KMS-11 (cell line): Measurements from ENCODE around the gene LIMS2.

Source experiments
- H2AFZ ChIP-seq: fragments of 200-600 bp; sonication (generic); 2 replicates; pipeline ENCODE4 v1.6.1; 2016; ENCODE audit warnings: antibody characterized with exemption, mixed run types, low read depth
- H3K27ac ChIP-seq: fragments of 200-600 bp; sonication (generic); 2 replicates; pipeline ENCODE4 v1.6.1; 2016; ENCODE audit warnings: mild to moderate bottlenecking, mixed run types
- H3K27me3 ChIP-seq: fragments of 200-600 bp; sonication (generic); 2 replicates; pipeline ENCODE4 v1.6.1; 2017; ENCODE audit warnings: mild to moderate bottlenecking, low read depth, mixed run types, moderate library complexity; ENCODE audit not compliant: insufficient read depth
- H3K36me3 ChIP-seq: fragments of 200-600 bp; sonication (generic); 2 replicates; pipeline ENCODE4 v1.6.1; 2017; ENCODE audit warnings: mild to moderate bottlenecking, mixed run types; ENCODE audit not compliant: insufficient read depth
- H3K4me1 ChIP-seq: fragments of 200-600 bp; sonication (generic); 2 replicates; pipeline ENCODE4 v1.6.1; 2016; ENCODE audit warnings: mild to moderate bottlenecking, low read depth, mixed run types; ENCODE audit not compliant: poor library complexity, severe bottlenecking
- H3K4me2 ChIP-seq: fragments of 200-600 bp; sonication (generic); 2 replicates; pipeline ENCODE4 v1.7.0; 2016; ENCODE audit warnings: mild to moderate bottlenecking, mixed run types
- H3K4me3 ChIP-seq: fragments of 200-600 bp; sonication (generic); IDR thresholded peaks from 2 replicates; pipeline ENCODE4 v1.6.1; 2017; ENCODE audit warnings: low read depth, low read length, mixed read lengths; ENCODE audit not compliant: insufficient read depth
- H3K79me2 ChIP-seq: fragments of 200-600 bp; sonication (generic); 2 replicates; pipeline ENCODE4 v1.6.1; 2016; ENCODE audit warnings: low read depth, mixed run types; ENCODE audit not compliant: insufficient read depth
- H3K9ac ChIP-seq: fragments of 200-600 bp; sonication (generic); 2 replicates; pipeline ENCODE4 v1.6.1; 2016; ENCODE audit warnings: mild to moderate bottlenecking, mixed run types
- H4K20me1 ChIP-seq: fragments of 200-600 bp; sonication (generic); 2 replicates; pipeline ENCODE4 v1.6.1; 2016; ENCODE audit warnings: mild to moderate bottlenecking, mixed run types; ENCODE audit not compliant: insufficient read depth
- CTCF ChIP-seq: fragments of 200-600 bp; sonication (generic); conservative IDR thresholded peaks from 2 replicates; pipeline ENCODE4 v1.6.1; 2017; ENCODE audit warnings: low read depth, mild to moderate bottlenecking, antibody characterized with exemption, low read length, moderate library complexity, mixed read lengths

Gene LIMS2

GRCh38 chr2:127664065-127664894 is 11.1 kb downstream of the LIMS2 start:
- H3K4me3 ChIP-seq, result no peak overlapping the region
- no peaks in the 10 kb centered on the region for H4K20me1 ChIP-seq
- TF ChIP-seq CTCF, result no peak
- no peak overlapping the region for H3K27ac ChIP-seq
- no peaks in the 10 kb centered on the region for H3K27me3 ChIP-seq
- no peaks in the 10 kb centered on the region for H3K79me2 ChIP-seq
- H3K4me2 ChIP-seq, result no peak overlapping the region
- no peak overlapping the region for H2AFZ ChIP-seq
- no peaks in the 10 kb centered on the region for H3K4me1 ChIP-seq
- H3K36me3 ChIP-seq, result no peaks in the 10 kb centered on the region
- H3K9ac ChIP-seq, result no peak overlapping the region

GRCh38 chr2:127663566-127664064 is 11.7 kb downstream of the LIMS2 start:
- no peaks in the 10 kb centered on the region for H3K79me2 ChIP-seq

GRCh38 chr2:127662937-127663565 is 12.3 kb downstream of the LIMS2 start:
- Histone ChIP-seq H3K36me3 (no peaks in the 10 kb centered on the region), H3K4me3 (no peak overlapping the region), H3K4me1 (no peaks in the 10 kb centered on the region), H3K4me2 (no peak overlapping the region), H3K27ac (no peak overlapping the region), H3K27me3 (no peaks in the 10 kb centered on the region), H2AFZ (no peak overlapping the region), H3K79me2 (no peaks in the 10 kb centered on the region), H3K9ac (no peak overlapping the region), H4K20me1 (no peaks in the 10 kb centered on the region)
- TF ChIP-seq CTCF, result no peak

More at GRCh38 chr2:127663566-127664064, 11.7 kb downstream of the LIMS2 start:
- H3K4me1 ChIP-seq, result no peaks in the 10 kb centered on the region
- no peaks in the 10 kb centered on the region for H4K20me1 ChIP-seq
- no peaks in the 10 kb centered on the region for H3K36me3 ChIP-seq
- TF ChIP-seq CTCF, result no peak
- no peak overlapping the region for H3K4me2 ChIP-seq
- no peak overlapping the region for H2AFZ ChIP-seq
- no peaks in the 10 kb centered on the region for H3K27me3 ChIP-seq
- H3K9ac ChIP-seq, result no peak overlapping the region
- no peak overlapping the region for H3K27ac ChIP-seq
- H3K4me3 ChIP-seq, result no peak overlapping the region

GRCh38 chr2:127661949-127662510 is 13.3 kb downstream of the LIMS2 start:
- Histone ChIP-seq H4K20me1 (no peaks in the 10 kb centered on the region), H3K36me3 (no peaks in the 10 kb centered on the region), H3K9ac (no peak overlapping the region), H3K27ac (no peak overlapping the region), H3K4me1 (no peaks in the 10 kb centered on the region), H3K79me2 (no peaks in the 10 kb centered on the region), H3K27me3 (no peaks in the 10 kb centered on the region), H2AFZ (no peak overlapping the region), H3K4me2 (no peak overlapping the region), H3K4me3 (no peak overlapping the region)
- TF ChIP-seq CTCF, result no peak
